Body of pancreas (tissue), 4 donors: ENCODE measurements around the gene CDH11.

Experiments
- CTCF ChIP-seq, 7 experiments: fragments of 450-650 bp in 4 of 7; fragments of 200-600 bp in 3 of 7; sonication (generic) in 3 of 7; IDR thresholded peaks; one replicate each; pipeline ENCODE4 v1.5.1; 2016 to 2019; ENCODE audit warnings: antibody characterized with exemption in 7 of 7
- POLR2A ChIP-seq, 3 donors: fragments of 450-650 bp; IDR thresholded peaks; one replicate each; pipeline ENCODE4 v1.6.1; 2016; ENCODE audit warnings: antibody characterized with exemption in 3 of 3, mild to moderate bottlenecking in 2 of 3

- TF ChIP-seq CTCF (IDR thresholded peaks at IDR 0.05) (no peak), POLR2A (IDR thresholded peaks at IDR 0.05) (no peak)
These were observed 139.3 kb downstream of the CDH11 start for GRCh38 chr16:64982581-64982980.
